ENCODE results near the gene NHP2.

Gene NHP2

DNA sequence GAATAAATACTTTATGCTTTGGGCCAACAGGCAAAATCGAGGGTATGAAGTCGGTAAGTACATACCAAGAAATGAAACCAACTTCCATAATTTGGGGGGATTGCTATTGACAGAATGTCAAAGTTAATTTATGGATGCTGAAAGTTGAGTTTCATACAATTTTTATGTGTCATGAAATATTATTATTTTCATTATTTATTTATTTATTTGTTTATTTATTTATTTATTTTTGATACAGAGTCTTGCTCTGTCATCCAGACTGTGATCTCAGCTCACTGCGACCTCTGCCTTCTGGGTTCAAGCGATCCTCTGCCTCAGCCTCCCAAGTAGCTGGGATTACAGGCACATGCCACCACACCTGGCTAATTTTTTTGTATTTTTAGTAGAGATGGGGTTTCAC lies 38.0 kb upstream of the NHP2 start:
- DNase-seq (ENCODE audit: low spot score) = no peak
- TF ChIP-seq, protein P1, sequence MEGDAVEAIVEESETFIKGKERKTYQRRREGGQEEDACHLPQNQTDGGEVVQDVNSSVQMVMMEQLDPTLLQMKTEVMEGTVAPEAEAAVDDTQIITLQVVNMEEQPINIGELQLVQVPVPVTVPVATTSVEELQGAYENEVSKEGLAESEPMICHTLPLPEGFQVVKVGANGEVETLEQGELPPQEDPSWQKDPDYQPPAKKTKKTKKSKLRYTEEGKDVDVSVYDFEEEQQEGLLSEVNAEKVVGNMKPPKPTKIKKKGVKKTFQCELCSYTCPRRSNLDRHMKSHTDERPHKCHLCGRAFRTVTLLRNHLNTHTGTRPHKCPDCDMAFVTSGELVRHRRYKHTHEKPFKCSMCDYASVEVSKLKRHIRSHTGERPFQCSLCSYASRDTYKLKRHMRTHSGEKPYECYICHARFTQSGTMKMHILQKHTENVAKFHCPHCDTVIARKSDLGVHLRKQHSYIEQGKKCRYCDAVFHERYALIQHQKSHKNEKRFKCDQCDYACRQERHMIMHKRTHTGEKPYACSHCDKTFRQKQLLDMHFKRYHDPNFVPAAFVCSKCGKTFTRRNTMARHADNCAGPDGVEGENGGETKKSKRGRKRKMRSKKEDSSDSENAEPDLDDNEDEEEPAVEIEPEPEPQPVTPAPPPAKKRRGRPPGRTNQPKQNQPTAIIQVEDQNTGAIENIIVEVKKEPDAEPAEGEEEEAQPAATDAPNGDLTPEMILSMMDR (IDR thresholded peaks at IDR 0.05; ENCODE audit: borderline replicate concordance, control extremely low read depth, extremely low read depth, insufficient read depth, missing control alignments) = no peak
- in situ Hi-C loops (cut with MboI; ENCODE audit: low sequenced_read_pairs, unreplicated experiment) = no loop called here

DNA sequence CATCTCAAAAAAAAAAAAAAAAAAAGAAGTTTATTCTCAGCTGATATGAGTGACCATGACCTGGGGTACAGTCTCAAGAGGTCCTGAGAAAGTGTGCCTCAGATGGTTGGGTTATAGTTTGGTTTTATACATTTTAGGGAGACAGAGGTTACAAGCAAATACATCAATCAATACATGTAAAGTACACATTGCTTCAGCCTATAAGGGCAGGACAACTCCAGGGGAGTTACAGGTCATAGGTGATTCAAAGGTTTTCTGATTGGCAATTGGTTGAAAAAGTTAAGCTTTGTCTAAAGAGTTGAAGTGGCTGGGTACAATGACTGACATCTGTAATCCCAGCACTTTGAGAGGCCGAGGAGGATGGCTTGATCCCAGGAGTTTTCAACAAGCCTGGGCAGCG lies 35.7 kb upstream of the NHP2 start:
- in situ Hi-C loops (cut with MboI; ENCODE audit: low sequenced_read_pairs, unreplicated experiment) = no loop called here
- no peak for DNase-seq (ENCODE audit: low spot score)
- TF ChIP-seq, protein P1 (IDR thresholded peaks at IDR 0.05; ENCODE audit: borderline replicate concordance, control extremely low read depth, extremely low read depth, insufficient read depth, missing control alignments) = no peak

DNA sequence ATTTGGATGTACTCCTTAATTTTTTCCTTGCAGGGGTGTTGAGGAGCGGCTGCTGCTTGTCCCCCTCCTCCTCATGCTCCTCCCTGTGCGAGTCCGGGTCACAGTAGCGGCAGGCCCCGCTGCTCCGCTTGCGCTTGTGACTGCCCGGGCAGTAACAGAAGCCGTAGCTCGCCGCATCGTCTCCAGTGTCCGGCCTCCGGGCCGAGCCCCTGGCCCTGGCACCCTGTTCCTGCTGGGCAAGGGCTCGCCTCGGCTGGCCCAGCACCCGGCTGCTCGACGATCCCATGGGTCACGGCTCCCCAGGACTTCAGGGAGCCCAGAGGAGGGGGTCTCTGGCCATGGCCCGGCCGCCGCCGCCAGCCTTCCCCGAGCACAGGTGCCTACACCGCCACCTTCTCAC lies 33.3 kb upstream of the NHP2 start, which contains the start of gene GMCL2:
TSS of gene GMCL2 (minus strand) at position 358 of the 400 bp plus-strand sequence. CDS start at position 286, 72 bp downstream.
- TF ChIP-seq, protein P1 (IDR thresholded peaks at IDR 0.05; ENCODE audit: borderline replicate concordance, control extremely low read depth, extremely low read depth, insufficient read depth, missing control alignments) = no peak
- in situ Hi-C loops (cut with MboI; ENCODE audit: low sequenced_read_pairs, unreplicated experiment) = no loop called here
- no peak for DNase-seq (ENCODE audit: low spot score)

DNA sequence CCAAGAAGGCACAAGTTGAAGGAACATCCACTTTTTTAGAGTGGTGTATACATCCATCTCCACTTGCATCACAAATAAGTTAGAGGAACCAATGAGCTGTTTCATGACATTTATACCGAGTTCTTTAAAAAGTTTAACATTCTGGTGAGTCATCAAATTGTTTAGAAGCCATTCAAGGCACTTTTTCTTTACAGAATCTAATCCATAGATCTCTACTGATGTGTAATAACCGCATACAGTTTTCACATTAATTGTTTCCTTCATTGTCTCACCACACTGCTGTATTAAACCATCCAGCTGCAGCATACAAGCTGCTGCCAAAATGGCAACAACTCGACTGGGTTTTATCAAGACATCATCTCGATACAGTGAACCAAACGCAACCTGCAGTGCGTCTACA lies 32.7 kb upstream of the NHP2 start:
- TF ChIP-seq, protein P1 (IDR thresholded peaks at IDR 0.05; ENCODE audit: borderline replicate concordance, control extremely low read depth, extremely low read depth, insufficient read depth, missing control alignments) = no peak
- in situ Hi-C loops (cut with MboI; ENCODE audit: low sequenced_read_pairs, unreplicated experiment) = no loop called here
- no peak for DNase-seq (ENCODE audit: low spot score)

DNA sequence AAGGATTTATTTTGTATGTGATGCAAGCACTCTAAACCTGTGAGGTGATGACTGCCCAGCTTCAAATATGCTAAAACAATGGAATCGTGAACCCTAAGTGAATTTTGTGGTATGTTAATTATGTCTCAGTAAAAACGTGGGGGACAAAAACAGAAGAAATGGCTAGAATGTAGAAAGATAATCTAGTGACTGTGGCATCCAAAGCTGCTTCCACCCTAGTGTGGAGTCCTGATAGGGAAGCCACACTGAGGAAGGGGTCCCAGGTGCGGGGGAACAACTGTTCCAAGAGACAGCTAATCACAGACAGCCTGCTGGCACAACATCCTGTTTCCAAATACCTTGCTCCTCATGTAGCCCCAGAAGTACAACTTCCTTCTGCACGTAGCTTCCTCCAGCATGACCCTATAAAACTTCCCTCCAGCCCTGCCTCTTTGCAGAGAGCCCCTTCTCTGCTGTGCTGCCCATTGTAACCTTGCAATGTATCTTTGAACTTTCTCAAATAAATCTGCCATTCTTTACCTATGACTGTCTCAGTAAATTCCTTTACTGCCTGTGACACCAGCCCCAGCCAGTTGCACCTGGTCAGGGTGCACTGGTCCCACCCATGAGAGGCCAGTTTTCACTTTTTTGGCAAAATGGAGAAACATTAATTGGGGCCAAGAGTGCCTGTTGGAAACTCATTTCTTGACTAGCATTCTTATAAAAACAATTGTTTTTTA lies 28.6 kb upstream of the NHP2 start:
- in situ Hi-C loops (cut with MboI; ENCODE audit: low sequenced_read_pairs, unreplicated experiment) = no loop called here
- TF ChIP-seq, protein P1 (IDR thresholded peaks at IDR 0.05; ENCODE audit: borderline replicate concordance, control extremely low read depth, extremely low read depth, insufficient read depth, missing control alignments) = no peak
- DNase-seq (ENCODE audit: low spot score) = no peak

DNA sequence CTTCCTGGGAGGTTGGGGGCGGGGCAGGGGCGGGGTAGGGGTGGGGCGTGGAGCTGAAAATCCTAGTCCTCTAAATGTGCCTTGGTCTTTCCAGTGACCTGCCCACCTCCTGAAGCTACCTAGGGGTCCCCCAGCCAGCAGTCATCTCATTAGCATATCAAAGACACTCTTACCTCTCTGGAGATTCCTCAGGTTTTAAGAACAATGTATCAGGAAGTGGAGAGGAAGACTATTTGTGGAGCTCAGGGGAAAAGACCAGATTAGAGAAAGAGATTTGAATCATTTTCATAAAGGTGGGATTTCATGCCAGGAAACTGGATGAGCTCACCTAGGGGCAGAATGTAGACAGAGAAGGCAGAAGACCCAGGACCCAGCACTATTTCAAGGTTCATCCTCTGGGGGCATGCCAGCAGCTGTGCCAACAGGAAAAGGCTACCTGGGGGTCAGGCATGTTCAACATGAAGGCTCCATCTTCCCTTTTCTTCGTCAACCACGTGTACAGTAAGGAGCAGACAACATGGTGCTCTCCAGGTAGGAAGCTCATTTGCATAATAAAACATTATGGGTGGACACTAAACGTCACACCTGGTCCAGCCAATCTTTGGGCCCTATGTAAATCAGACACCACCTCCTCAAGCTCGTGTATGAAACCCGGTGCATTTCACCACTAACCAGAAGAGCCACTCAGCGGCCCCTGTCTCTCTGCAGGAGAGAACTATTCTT lies 26.6 kb upstream of the NHP2 start:
- DNase-seq (ENCODE audit: low spot score) = no peak
- TF ChIP-seq, protein P1 (IDR thresholded peaks at IDR 0.05; ENCODE audit: borderline replicate concordance, control extremely low read depth, extremely low read depth, insufficient read depth, missing control alignments) = no peak
- in situ Hi-C loops (cut with MboI; ENCODE audit: low sequenced_read_pairs, unreplicated experiment) = no loop called here
